Measurements from ENCODE around the gene DOK3.

DOK3 gene

GRCh38 chr5:177478711-177479646 lies 30.6 kb downstream of the DOK3 start:
- no peak for DNase-seq

GRCh38 chr5:177477701-177478477 lies 31.7 kb downstream of the DOK3 start:
- no peak for DNase-seq

GRCh38 chr5:177476531-177477233 lies 32.9 kb downstream of the DOK3 start:
- no peak for DNase-seq

- no peak for DNase-seq
Measured at GRCh38 chr5:177475563-177476427, 33.8 kb downstream of the DOK3 start.

- no peak for DNase-seq
Measured at GRCh38 chr5:177474846-177475562, 34.6 kb downstream of the DOK3 start.

- no peak for DNase-seq
Measured at GRCh38 chr5:177474002-177474476, 35.6 kb downstream of the DOK3 start.

- DNase-seq: peak in 1 of 4 experiments; percentile 17
Measured at GRCh38 chr5:177473443-177474001, 36.1 kb downstream of the DOK3 start, which contains the start of gene DBN1. DBN1 (minus strand) TSS chr5:177473634; CDS start chr5:177473521, 113 bp downstream.

GRCh38 chr5:177472460-177473442 lies 36.9 kb downstream of the DOK3 start:
- peak in 1 of 4 experiments; percentile 36 for DNase-seq

- DNase-seq: no peak
Measured at GRCh38 chr5:177471610-177472356, 37.8 kb downstream of the DOK3 start.

- no peak for DNase-seq
Measured at GRCh38 chr5:177470759-177471536, 38.7 kb downstream of the DOK3 start.

GRCh38 chr5:177469750-177470525 lies 39.7 kb downstream of the DOK3 start:
- no peak for DNase-seq

- no peak for DNase-seq
Measured at GRCh38 chr5:177468685-177469628, 40.7 kb downstream of the DOK3 start.

- DNase-seq: no peak
Measured at GRCh38 chr5:177468329-177468684, 41.3 kb downstream of the DOK3 start.

GRCh38 chr5:177467436-177467835 lies 42.2 kb downstream of the DOK3 start:
- DNase-seq: no peak

GRCh38 chr5:177466861-177467260 lies 42.8 kb downstream of the DOK3 start:
- DNase-seq: no peak

- no peak for DNase-seq
Measured at GRCh38 chr5:177465044-177465443, 44.6 kb downstream of the DOK3 start.

Measured in activated naive CD4-positive, alpha-beta T cell (primary cell).